Adrenal gland (tissue), 5 donors: Measurements from ENCODE around the gene PHKG2.

Experiments used
- POLR2A ChIP-seq, 2 donors: fragments of 450-650 bp; IDR thresholded peaks; one replicate each; pipeline ENCODE4 v1.6.1; 2017; ENCODE audit warnings: antibody characterized with exemption in 2 of 2, mild to moderate bottlenecking in 2 of 2, moderate library complexity in 1 of 2
- TF ChIP-seq, protein P1 (sequence below), 6 experiments: fragments of 450-650 bp in 4 of 6; fragments of 200-600 bp in 2 of 6; sonication (generic) in 1 of 6; IDR thresholded peaks; 1 replicate in 5 of 6; 2 replicates in 1 of 6; pipeline versions ENCODE4 v1.5.1 to v1.8.0; 2016 to 2021; ENCODE audit warnings: antibody characterized with exemption in 6 of 6, mild to moderate bottlenecking in 2 of 6, moderate library complexity in 1 of 6
- donor health status: DM: no; HTN: no; CAD: no.

DNA sequence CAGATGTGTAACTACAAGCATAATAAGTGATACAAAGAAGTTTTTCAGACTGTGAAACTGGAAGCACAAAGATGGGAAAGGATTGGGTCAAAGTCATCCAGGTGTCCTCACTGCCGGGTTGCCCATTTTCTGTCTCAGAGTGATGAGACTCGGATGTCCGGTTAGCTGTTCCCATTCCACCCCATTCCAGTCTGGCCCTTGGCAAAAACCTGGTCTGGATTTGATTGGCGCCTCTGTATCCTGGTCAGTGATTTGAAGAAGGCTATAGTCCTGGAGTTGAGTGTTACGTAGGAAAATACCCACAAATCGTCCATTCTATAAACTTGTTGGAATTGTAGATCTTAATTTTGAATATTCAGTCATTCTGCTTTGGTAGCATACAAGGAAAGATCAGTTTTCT, 19.9 kb upstream of the PHKG2 start:
- no peak for TF ChIP-seq POLR2A (IDR thresholded peaks at IDR 0.05)
- TF ChIP-seq, protein P1, sequence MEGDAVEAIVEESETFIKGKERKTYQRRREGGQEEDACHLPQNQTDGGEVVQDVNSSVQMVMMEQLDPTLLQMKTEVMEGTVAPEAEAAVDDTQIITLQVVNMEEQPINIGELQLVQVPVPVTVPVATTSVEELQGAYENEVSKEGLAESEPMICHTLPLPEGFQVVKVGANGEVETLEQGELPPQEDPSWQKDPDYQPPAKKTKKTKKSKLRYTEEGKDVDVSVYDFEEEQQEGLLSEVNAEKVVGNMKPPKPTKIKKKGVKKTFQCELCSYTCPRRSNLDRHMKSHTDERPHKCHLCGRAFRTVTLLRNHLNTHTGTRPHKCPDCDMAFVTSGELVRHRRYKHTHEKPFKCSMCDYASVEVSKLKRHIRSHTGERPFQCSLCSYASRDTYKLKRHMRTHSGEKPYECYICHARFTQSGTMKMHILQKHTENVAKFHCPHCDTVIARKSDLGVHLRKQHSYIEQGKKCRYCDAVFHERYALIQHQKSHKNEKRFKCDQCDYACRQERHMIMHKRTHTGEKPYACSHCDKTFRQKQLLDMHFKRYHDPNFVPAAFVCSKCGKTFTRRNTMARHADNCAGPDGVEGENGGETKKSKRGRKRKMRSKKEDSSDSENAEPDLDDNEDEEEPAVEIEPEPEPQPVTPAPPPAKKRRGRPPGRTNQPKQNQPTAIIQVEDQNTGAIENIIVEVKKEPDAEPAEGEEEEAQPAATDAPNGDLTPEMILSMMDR (IDR thresholded peaks at IDR 0.05): no peak
